NCI-H1105 (cell line): ENCODE results near the gene CSTB.

Experiments used
- DNase-seq: peaks from one replicate; lab custom pipeline; 2025; lab: John Stamatoyannopoulos, UW

CSTB gene

DNA sequence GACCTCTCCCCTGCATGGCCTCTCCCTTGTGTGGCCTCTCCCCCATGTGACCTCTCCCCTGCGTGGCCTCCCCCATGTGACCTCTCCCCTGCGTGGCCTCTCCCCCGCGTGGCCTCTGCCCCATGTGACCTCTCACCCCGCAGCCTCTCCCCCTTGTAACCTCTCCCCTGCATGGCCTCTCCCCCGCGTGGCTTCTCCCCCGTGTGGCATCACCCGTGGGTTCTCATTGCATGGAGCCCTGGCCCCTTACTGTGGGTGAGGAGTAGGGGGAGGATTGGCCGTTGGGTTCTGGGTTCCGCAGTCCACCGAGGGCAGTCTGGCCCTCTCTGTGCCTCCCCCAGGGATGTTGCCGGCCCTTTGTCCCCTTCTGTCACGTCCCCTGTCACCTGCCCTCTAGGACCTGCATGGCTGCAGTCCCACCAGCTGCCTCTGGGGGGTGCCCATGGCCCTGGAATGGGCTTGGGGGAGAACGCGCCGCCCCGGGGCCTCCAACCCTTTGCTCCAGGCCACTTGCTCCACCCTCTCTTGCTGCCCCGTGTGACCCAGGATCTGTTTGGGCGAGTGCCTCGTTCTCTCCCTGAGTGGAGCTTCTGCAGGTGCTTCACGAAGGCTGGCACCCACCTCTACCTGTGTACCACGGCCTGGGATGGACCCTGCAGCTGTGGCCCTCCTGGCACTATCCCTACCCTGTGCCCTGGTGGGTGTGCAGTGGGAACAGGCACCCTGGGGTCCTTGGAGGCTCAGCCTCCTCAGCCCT, 34.6 kb upstream of the CSTB start:
- peak; percentile 79 for DNase-seq

DNA sequence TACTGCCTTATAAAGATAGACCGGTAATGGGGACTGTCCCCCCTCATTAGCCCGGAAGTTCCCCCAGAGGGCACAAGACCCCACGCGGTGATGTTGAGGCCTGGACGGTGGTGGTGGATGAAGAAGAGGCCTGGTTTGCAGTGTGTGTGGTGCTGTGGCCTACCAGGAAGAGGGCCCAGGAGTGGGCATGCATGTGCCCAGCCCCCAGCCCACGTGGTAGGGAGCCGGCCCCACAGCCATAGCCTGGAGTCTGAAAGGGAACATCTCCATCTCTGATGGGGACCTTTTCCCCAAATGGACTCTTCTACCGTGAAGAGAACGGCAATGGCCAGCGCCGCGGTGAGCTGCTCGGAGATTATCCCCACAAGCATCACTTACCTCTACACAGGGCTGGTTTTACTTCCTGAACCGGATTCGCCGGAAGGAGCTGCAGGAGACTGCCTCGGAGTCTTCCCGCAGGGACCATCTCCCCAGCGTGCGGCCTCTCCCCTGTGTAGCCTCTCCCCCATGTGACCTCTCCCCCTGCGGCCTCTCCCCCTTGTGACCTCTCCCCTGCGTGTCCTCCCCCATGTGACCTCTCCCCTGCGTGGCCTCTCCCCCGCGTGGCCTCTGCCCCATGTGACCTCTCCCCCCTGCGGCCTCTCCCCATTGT, 33.9 kb upstream of the CSTB start:
- DNase-seq: no peak

DNA sequence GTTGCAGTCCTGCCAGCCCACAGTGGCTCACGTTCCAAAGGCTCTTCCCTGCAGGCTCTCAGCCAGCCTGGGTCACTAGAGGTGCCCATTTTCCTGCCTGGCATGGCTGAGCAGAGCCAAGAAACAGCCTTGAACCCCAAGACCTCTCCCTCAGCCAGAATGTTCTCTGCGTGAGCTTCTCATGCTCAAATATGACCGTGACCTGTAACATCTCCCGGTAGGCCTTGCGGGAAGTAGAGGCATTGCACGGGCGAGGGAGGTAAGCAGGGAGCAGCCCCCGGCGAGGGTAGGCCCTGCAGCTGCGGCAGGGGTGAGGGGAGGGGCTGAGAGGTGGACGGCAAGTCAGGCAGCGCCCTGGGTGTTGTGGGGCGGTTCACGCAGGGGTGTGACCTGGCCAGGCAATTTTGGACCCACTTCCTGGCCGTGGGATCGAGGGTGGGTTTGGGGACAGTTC, 33.3 kb upstream of the CSTB start:
- no peak for DNase-seq

GRCh38 chr21:43808832-43809251, 32.7 kb upstream of the CSTB start:
- DNase-seq: no peak

DNA sequence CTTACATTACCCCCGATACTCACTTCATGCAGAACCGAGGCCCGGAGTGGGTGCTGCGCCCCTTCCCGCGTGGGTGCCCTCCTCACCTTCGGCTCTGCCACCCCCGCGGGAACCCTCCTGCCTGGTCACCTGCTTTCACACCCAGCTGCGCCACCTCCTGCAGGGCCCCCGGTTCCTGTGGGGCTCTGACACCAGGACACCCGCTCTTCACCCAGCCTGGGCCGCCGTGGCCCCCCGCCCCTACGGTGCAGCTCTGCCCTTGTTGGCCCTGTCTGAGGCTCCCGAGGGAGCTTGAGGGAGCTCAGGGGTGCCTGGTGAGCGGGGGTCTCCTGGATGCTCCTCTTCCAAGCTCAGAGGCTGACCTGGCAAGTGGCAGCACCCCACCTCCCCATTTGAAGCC, 32.3 kb upstream of the CSTB start:
- DNase-seq: no peak

GRCh38 chr21:43806017-43806710, 30.1 kb upstream of the CSTB start:
- no peak for DNase-seq

- no peak for DNase-seq
Observed at GRCh38 chr21:43805275-43805800, 29.2 kb upstream of the CSTB start.

DNA sequence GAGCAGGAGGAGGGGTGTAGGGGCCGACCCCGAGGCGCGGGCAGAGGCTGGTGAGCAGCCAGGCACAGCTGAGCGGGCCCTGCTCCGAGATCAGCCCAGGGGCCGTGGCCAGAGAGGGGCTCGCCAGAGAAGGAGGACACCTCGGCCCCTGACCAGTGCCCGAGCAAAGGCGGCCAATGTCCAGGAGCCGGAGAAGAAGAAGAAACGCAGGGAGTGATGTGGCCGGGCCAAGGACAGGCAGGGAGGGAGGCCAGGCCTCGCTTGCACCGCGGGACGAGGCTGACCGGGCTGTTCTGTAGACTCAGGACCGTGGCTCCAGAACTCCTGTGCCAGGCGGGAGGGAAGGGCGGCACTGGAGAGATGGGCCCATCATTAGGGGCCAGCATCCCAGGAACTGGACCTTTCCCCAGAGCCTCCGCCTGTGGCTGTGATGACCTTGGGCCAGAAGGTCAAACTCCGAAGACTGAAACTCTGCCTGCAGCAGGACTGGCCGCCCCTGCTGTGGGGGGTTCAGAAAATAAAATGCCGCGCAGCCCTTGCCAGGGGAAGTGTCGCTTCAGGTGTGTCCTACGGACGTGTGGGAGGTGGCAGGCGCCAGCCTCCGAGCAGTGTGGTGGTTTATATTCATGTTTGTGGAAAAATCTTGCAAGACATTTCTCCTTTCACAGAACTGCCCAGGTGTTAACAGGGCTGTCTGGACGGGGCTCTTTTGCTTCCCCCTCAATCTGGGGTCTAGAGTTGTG, 27.6 kb upstream of the CSTB start:
- no peak for DNase-seq

GRCh38 chr21:43802713-43803313, 26.7 kb upstream of the CSTB start:
- DNase-seq: no peak

GRCh38 chr21:43801006-43801783, 25.1 kb upstream of the CSTB start:
- DNase-seq: no peak

- no peak for DNase-seq
Observed at GRCh38 chr21:43800566-43800965, 24.5 kb upstream of the CSTB start.

DNA sequence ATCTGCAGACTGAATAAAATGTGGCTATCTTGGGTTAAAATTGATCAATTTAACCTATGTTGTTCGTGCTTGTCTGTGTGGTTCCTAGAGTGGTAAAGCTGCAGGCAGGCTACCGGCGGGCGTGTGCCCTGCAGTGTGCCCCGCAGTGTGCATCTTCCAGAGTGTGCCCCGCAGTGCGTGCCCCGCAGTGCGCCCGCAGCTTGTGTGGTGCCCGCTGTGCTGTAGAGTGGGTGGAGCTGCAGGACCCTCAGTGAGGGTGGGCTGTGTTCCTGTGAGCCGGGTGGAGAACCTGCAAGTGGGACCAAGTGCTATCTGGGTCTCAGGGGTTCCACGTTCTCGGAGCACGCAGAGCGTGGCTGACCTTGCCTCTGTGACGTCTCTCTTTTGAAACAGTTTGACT, 24.0 kb upstream of the CSTB start:
- no peak for DNase-seq

DNA sequence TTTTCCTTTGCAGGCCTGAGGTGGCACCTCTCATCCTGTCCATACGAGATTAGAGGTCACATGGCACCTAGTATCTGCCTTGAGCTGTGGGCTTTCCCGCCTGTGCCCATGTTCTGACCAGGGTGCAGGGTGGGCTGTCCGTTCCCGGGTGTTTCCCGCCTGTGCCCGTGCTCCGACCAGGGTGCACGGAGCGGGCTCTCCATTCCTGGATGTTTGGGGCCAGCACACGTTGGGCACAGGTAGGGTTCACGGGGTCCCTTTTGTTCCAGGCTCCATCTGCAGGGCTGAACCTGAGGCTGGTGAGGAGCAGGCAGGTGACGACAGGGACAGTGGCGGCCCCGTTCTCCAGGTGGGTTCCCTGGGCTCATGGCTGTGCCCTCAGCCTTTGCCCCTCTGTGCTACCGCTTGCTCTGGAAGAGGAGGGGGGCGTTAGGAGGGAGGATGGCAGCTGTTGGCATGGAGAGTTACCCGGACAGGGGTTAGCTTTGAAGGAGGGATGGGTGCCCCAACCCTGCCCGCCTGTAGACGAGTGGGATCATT, 23.3 kb upstream of the CSTB start:
- no peak for DNase-seq

- no peak for DNase-seq
Observed at GRCh38 chr21:43797925-43798715, 22.0 kb upstream of the CSTB start.

DNA sequence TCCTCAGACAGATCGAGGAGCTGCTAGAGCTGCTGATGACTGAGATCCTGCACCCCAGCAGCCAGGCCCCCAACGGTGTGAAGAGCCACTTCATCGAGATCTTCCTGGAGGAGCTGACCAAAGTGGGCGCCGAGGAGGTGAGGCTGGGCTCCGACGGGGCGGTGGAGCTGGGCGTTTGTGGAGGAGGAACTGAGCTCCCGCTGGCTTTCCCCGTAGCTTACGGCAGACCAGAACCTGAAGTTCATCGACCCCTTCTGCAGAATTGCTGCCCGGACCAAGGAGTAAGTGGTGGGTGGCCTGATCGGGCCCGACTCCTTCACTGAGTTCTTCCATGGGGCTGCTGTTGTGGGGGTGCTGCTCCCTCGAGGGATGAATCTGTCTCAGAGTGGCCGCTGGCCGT, 21.3 kb upstream of the CSTB start:
- no peak for DNase-seq

GRCh38 chr21:43794857-43795256, 18.7 kb upstream of the CSTB start:
- no peak for DNase-seq

- DNase-seq: no peak
Observed at GRCh38 chr21:43794311-43794710, 18.2 kb upstream of the CSTB start.

- no peak for DNase-seq
Observed at GRCh38 chr21:43793243-43793642, 17.1 kb upstream of the CSTB start.

DNA sequence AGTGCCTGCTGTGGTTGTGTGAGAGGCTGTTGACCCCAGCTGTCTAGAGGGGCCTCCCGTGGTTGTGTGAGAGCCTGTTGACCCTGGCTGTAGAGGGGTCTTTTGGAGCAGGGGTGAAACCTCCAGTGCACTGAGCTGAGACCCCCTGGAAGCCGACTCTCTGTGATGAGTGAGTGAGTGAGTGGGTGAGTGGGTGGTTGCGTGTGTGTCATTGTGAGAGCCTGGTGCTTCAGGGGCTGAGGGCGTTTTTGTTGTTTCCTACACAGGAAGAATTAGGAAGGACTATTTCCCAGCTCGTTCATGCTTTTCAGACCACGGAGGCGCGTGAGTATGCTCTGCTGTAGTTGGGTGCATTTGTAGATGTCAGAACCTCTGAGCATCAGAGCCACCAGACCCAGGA, 16.3 kb upstream of the CSTB start:
- no peak for DNase-seq

GRCh38 chr21:43790010-43790524, 14.0 kb upstream of the CSTB start:
- no peak for DNase-seq
